ENCODE measurements around the gene SPX. TPM values are rescaled to one million over a fixed set of nuclear protein-coding genes. Genes with fewer than 3 reads are reported as not detected.

The SPX gene
- total RNA-seq, 1 donor from 2014 or later, result 9.4 TPM

- Histone ChIP-seq H3K4me3 (ENCODE audit: low read depth, low read length) (no peak overlapping the region), H3K27me3 (ENCODE audit: control insufficient read depth, insufficient read depth, low read length) (no peaks in the 10 kb centered on the region), H3K36me3 (ENCODE audit: control insufficient read depth, insufficient read depth, low read length) (peaks cover under 1% of the 10 kb centered on the region)
- no peak for DNase-seq (ENCODE audit: low read depth)
- no peak for TF ChIP-seq CTCF (IDR thresholded peaks at IDR 0.05; ENCODE audit: insufficient read depth, low read length, poor library complexity, severe bottlenecking)
Measured at GRCh38 chr12:21507849-21508248, 18.2 kb upstream of the SPX start.

- H3K36me3 ChIP-seq (ENCODE audit: control insufficient read depth, insufficient read depth, low read length), result peaks cover 1% of the 10 kb centered on the region
- no peak overlapping the region for H3K4me3 ChIP-seq (ENCODE audit: low read depth, low read length)
- no peaks in the 10 kb centered on the region for H3K27me3 ChIP-seq (ENCODE audit: control insufficient read depth, insufficient read depth, low read length)
- no peak for TF ChIP-seq CTCF (IDR thresholded peaks at IDR 0.05; ENCODE audit: insufficient read depth, low read length, poor library complexity, severe bottlenecking)
- no peak for DNase-seq (ENCODE audit: low read depth)
Measured at GRCh38 chr12:21509768-21510167, 16.3 kb upstream of the SPX start.

- no peak overlapping the region for H3K4me3 ChIP-seq (ENCODE audit: low read depth, low read length)
- TF ChIP-seq CTCF (IDR thresholded peaks at IDR 0.05; ENCODE audit: insufficient read depth, low read length, poor library complexity, severe bottlenecking), result no peak
- no peaks in the 10 kb centered on the region for H3K27me3 ChIP-seq (ENCODE audit: control insufficient read depth, insufficient read depth, low read length)
- H3K36me3 ChIP-seq (ENCODE audit: control insufficient read depth, insufficient read depth, low read length), result peaks cover 1% of the 10 kb centered on the region
- no peak for DNase-seq (ENCODE audit: low read depth)
Measured at GRCh38 chr12:21516281-21516680, 9.8 kb upstream of the SPX start.

- H3K4me3 ChIP-seq (ENCODE audit: low read depth, low read length), result no peak overlapping the region
- no peaks in the 10 kb centered on the region for H3K27me3 ChIP-seq (ENCODE audit: control insufficient read depth, insufficient read depth, low read length)
- DNase-seq (ENCODE audit: low read depth), result no peak
- TF ChIP-seq CTCF (IDR thresholded peaks at IDR 0.05; ENCODE audit: insufficient read depth, low read length, poor library complexity, severe bottlenecking), result no peak
- no peaks in the 10 kb centered on the region for H3K36me3 ChIP-seq (ENCODE audit: control insufficient read depth, insufficient read depth, low read length)
Measured at GRCh38 chr12:21518451-21518850, 7.6 kb upstream of the SPX start.

- no peak for DNase-seq (ENCODE audit: low read depth)
- H3K36me3 ChIP-seq (ENCODE audit: control insufficient read depth, insufficient read depth, low read length), result no peaks in the 10 kb centered on the region
- H3K27me3 ChIP-seq (ENCODE audit: control insufficient read depth, insufficient read depth, low read length), result no peaks in the 10 kb centered on the region
Measured at GRCh38 chr12:21521541-21521940, 4.6 kb upstream of the SPX start.

More at GRCh38 chr12:21521541-21521940, 4.6 kb upstream of the SPX start:
- H3K4me3 ChIP-seq (ENCODE audit: low read depth, low read length), result no peak overlapping the region
- no peak for TF ChIP-seq CTCF (IDR thresholded peaks at IDR 0.05; ENCODE audit: insufficient read depth, low read length, poor library complexity, severe bottlenecking)

Measured in kidney epithelial cell (primary cell).